Metanephros (tissue), 1 donor: ENCODE measurements around the gene CIT. TPM values are rescaled to one million over a fixed set of nuclear protein-coding genes. Genes with fewer than 3 reads are reported as not detected.

Experiments used
- total RNA-seq: library from RNA; depleted of rRNA; stranded (reverse); fragments of >200 nt; gene quantifications from one replicate; pipeline ENCODE4 v1.2.3, GENCODE V29; 2014

CIT gene
- total RNA-seq = 37.0 TPM

GRCh38 chr12:119876761-119877638, at the start of gene CIT:
CIT (minus strand) TSS chr12:119877320; CDS start chr12:119876168, 1,152 bp downstream.

GRCh38 chr12:119667577-119668323, 209.4 kb downstream of the CIT start, which contains the start of gene PRKAB1:
PRKAB1 (plus strand) TSS chr12:119668133; CDS start chr12:119668245, 112 bp downstream.

Other genes starting within 250 kb of the CIT start
- gene PRKAB1, start 209.2 kb downstream of the CIT start, total RNA-seq = 72.7 TPM
- 35.6 TPM for gene BICDL1, start 111.9 kb upstream of the CIT start, total RNA-seq
- 18.2 TPM for gene RAB35, start 239.4 kb upstream of the CIT start, total RNA-seq